OCI-LY1 (cell line): ENCODE measurements around the gene NR2F1-AS1.

Experiments used
- H2AFZ ChIP-seq: fragments of 200-600 bp; sonication (generic), shearing (Covaris generic); 2 replicates; pipeline ENCODE4 v1.6.0; 2014; ENCODE audit warnings: antibody characterized with exemption, mild to moderate bottlenecking, low read length
- H3F3A ChIP-seq: fragments of 200-600 bp; sonication (generic), shearing (Covaris generic); 2 replicates; pipeline ENCODE4 v1.6.0; 2014; ENCODE audit warnings: mild to moderate bottlenecking, antibody characterized with exemption, low read length, moderate library complexity; ENCODE audit not compliant: insufficient read depth
- H3K27ac ChIP-seq: fragments of 200-600 bp; sonication (generic); 2 replicates; pipeline ENCODE4 v1.5.1; 2014; ENCODE audit warnings: low read length, mixed run types, mild to moderate bottlenecking, low read depth; ENCODE audit not compliant: poor library complexity, severe bottlenecking
- H3K27me3 ChIP-seq: fragments of 200-600 bp; sonication (generic); 2 replicates; pipeline ENCODE4 v1.6.0; 2014; ENCODE audit warnings: antibody characterized with exemption, mild to moderate bottlenecking, low read length, moderate library complexity; ENCODE audit not compliant: insufficient read depth
- H3K36me3 ChIP-seq: fragments of 200-600 bp; sonication (generic); 2 replicates; pipeline ENCODE4 v1.6.1; 2014; ENCODE audit warnings: mild to moderate bottlenecking, antibody characterized with exemption, low read length, moderate library complexity, mixed read lengths; ENCODE audit not compliant: insufficient read depth
- H3K4me1 ChIP-seq: fragments of 200-600 bp; sonication (generic); 2 replicates; pipeline ENCODE4 v1.5.1; 2014; ENCODE audit warnings: mild to moderate bottlenecking, low read length, moderate library complexity; ENCODE audit not compliant: insufficient read depth, severe bottlenecking
- H3K4me2 ChIP-seq: fragments of 200-600 bp; sonication (generic), shearing (Covaris generic); 2 replicates; pipeline ENCODE4 v1.6.1; 2014; ENCODE audit warnings: low read length
- H3K4me3 ChIP-seq: fragments of 200-600 bp; sonication (generic); 2 replicates; pipeline ENCODE4 v1.5.1; 2014; ENCODE audit warnings: low read length, low read depth, mild to moderate bottlenecking, mixed read lengths; ENCODE audit not compliant: poor library complexity, severe bottlenecking
- H3K79me2 ChIP-seq: fragments of 200-600 bp; shearing (Covaris generic); 2 replicates; pipeline ENCODE4 v1.6.1; 2016; ENCODE audit warnings: mixed run types, low read length, mixed read lengths; ENCODE audit not compliant: insufficient read depth
- H3K9ac ChIP-seq: fragments of 200-600 bp; sonication (generic), shearing (Covaris generic); 2 replicates; pipeline ENCODE4 v1.6.1; 2014; ENCODE audit warnings: mild to moderate bottlenecking, low read length, mixed read lengths
- H3K9me2 ChIP-seq: fragments of 200-600 bp; sonication (generic), shearing (Covaris generic); 2 replicates; pipeline ENCODE4 v1.6.1; 2014; ENCODE audit warnings: low read depth, mild to moderate bottlenecking, low read length, mixed read lengths
- H3K9me3 ChIP-seq: fragments of 200-600 bp; shearing (Covaris generic); 2 replicates; pipeline ENCODE4 v1.6.1; 2014; ENCODE audit warnings: low read length, mixed read lengths
- H4K20me1 ChIP-seq: fragments of 200-600 bp; sonication (generic), shearing (Covaris generic); 2 replicates; pipeline ENCODE4 v1.6.0; 2016; ENCODE audit warnings: mild to moderate bottlenecking, low read length; ENCODE audit not compliant: insufficient read depth
- EZH2 ChIP-seq: fragments of 200-600 bp; sonication (generic), shearing (Covaris generic); IDR thresholded peaks from 2 replicates; pipeline ENCODE4 v1.8.0; 2017; ENCODE audit warnings: borderline replicate concordance, mixed run types, mild to moderate bottlenecking, antibody characterized with exemption, low read length, moderate library complexity, mixed read lengths
- TF ChIP-seq, protein P1 (sequence below): fragments of 200-600 bp; sonication (generic), shearing (Covaris generic); IDR thresholded peaks from 2 replicates; pipeline ENCODE4 v1.5.1; 2017; ENCODE audit warnings: mild to moderate bottlenecking, antibody characterized with exemption, low read length, moderate library complexity, mixed read lengths

The NR2F1-AS1 gene

DNA sequence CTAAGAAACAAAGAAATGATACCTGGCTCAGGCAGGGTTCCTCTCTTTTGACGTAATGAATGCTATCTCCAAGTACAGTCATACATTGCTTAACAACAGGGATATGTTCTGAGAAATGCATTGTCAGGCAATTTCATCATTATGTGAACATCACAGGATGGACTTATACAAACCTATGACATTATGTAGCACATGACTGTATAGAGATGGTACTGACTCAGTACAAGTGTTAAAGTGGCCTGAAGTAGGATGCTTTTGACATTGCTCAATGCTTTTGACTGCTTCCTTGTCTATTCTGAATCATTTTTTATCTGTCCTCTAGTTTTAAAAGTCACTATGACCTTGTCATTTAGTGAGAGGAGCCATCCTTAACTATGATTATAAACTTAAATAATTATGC, 147.6 kb downstream of the NR2F1-AS1 start:
- Histone ChIP-seq H2AFZ (no peak overlapping the region), H3K27ac (no peak overlapping the region), H3F3A (no peaks in the 10 kb centered on the region), H4K20me1 (no peaks in the 10 kb centered on the region), H3K27me3 (no peaks in the 10 kb centered on the region), H3K4me2 (no peak overlapping the region), H3K36me3 (no peaks in the 10 kb centered on the region), H3K9me2 (no peaks in the 10 kb centered on the region), H3K9me3 (no peaks in the 10 kb centered on the region), H3K9ac (no peak overlapping the region), H3K4me3 (no peak overlapping the region), H3K79me2 (no peaks in the 10 kb centered on the region), H3K4me1 (no peaks in the 10 kb centered on the region)
- TF ChIP-seq EZH2 = no peak
- TF ChIP-seq, protein P1, sequence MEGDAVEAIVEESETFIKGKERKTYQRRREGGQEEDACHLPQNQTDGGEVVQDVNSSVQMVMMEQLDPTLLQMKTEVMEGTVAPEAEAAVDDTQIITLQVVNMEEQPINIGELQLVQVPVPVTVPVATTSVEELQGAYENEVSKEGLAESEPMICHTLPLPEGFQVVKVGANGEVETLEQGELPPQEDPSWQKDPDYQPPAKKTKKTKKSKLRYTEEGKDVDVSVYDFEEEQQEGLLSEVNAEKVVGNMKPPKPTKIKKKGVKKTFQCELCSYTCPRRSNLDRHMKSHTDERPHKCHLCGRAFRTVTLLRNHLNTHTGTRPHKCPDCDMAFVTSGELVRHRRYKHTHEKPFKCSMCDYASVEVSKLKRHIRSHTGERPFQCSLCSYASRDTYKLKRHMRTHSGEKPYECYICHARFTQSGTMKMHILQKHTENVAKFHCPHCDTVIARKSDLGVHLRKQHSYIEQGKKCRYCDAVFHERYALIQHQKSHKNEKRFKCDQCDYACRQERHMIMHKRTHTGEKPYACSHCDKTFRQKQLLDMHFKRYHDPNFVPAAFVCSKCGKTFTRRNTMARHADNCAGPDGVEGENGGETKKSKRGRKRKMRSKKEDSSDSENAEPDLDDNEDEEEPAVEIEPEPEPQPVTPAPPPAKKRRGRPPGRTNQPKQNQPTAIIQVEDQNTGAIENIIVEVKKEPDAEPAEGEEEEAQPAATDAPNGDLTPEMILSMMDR = no peak

DNA sequence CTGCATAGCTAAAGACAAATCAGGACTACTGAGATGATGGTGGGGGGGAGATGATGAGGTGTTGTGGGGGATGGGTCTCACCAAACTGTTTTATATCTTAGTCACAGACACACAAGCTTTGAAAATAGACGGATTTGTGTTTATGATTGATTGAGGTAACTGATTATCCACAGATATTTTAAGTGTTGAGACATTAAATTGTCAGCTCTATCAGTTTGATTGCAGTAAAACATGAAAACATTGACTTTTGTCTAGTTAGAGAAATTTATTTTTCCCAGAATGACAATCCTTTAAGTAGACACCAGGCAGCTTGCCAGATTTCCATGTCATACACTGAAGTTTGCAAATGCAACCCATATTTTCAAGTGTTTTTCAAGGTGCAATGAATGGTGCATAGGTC, 149.8 kb downstream of the NR2F1-AS1 start:
- H3K27me3 ChIP-seq = no peaks in the 10 kb centered on the region
- no peak overlapping the region for H3K4me3 ChIP-seq
- H3K4me2 ChIP-seq = no peak overlapping the region
- no peak overlapping the region for H3K27ac ChIP-seq
- H3K9me3 ChIP-seq = no peaks in the 10 kb centered on the region
- H3K4me1 ChIP-seq = no peaks in the 10 kb centered on the region
- no peaks in the 10 kb centered on the region for H4K20me1 ChIP-seq
- no peaks in the 10 kb centered on the region for H3F3A ChIP-seq
- H3K9me2 ChIP-seq = no peaks in the 10 kb centered on the region
- no peaks in the 10 kb centered on the region for H3K79me2 ChIP-seq
- TF ChIP-seq, protein P1 = no peak
- no peak for TF ChIP-seq EZH2
- no peak overlapping the region for H3K9ac ChIP-seq
- H2AFZ ChIP-seq = no peak overlapping the region
- H3K36me3 ChIP-seq = no peaks in the 10 kb centered on the region

DNA sequence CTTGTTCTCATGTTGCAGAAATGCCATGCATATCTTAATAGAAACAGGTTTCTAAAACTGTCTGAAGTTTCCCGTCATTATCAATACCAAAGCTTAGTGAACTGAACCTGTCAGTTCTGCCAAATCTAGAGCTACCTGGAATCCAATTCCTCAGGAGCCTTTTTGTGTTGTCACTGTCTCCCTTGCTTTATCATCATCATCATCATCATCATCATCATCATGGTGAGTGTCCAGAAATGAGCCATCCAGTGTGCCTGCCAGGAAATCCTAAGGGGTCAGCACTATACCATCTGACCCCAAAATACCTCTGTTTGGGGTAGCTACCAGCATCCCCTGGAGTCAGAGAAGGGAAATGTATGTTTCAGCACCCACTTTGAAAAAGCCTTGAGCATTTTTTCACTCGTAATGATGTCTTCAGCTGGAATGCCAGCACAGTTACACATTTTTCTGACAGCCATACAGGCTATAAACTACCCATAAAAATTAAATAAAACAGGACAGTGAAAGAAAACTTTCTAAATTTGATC, 150.3 kb downstream of the NR2F1-AS1 start:
- no peaks in the 10 kb centered on the region for H3K27me3 ChIP-seq
- H3K79me2 ChIP-seq = no peaks in the 10 kb centered on the region
- H2AFZ ChIP-seq = no peak overlapping the region
- no peak overlapping the region for H3K4me3 ChIP-seq
- H3K9ac ChIP-seq = no peak overlapping the region
- no peak overlapping the region for H3K27ac ChIP-seq
- no peaks in the 10 kb centered on the region for H3K9me3 ChIP-seq
- H3K4me2 ChIP-seq = no peak overlapping the region
- no peaks in the 10 kb centered on the region for H4K20me1 ChIP-seq
- no peaks in the 10 kb centered on the region for H3F3A ChIP-seq
- no peaks in the 10 kb centered on the region for H3K9me2 ChIP-seq
- H3K4me1 ChIP-seq = no peaks in the 10 kb centered on the region
- H3K36me3 ChIP-seq = no peaks in the 10 kb centered on the region
- TF ChIP-seq, protein P1 = no peak
- TF ChIP-seq EZH2 = no peak
